ENCODE measurements around the gene SULT1C4. TPM values are rescaled to one million over a fixed set of nuclear protein-coding genes. Genes with fewer than 3 reads are reported as not detected.

Gene SULT1C4
- polyA plus RNA-seq, 3 donors, result 0.05 TPM; not detected in 2

DNA sequence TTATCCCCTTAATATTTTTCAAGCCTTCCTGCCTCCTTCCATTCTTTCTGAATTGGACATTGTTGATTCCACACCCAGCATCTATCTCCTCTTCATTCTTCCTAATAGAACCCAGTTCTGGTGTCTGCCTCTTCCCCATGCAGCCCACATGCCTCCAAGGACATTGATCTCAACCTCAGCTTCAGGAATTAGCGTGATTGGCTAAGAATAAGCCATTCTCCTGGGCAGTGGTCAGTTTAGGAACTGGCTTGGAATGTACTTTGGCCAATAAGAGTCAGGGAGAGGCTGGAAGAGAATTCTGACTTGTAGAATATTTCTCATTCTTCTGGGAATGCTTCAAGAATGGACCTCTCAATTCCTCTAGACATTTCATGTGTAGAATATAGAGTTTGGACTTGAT, 45.3 kb downstream of the SULT1C4 start:
- Histone ChIP-seq H3K4me3 (replicated peaks in 1 of 3; ENCODE audit: low read depth in 2 of 3, low read length in 3 of 3) (no peak overlapping the region), H3K9ac (ENCODE audit: insufficient read depth, low read length, poor library complexity, severe bottlenecking) (no peak overlapping the region), H3K36me3 (replicated peaks in 1 of 2; ENCODE audit: control insufficient read depth in 1 of 2, insufficient read depth in 2 of 2, low read length in 2 of 2) (no peaks in the 10 kb centered on the region), H3K27me3 (ENCODE audit: control insufficient read depth in 2 of 2, insufficient read depth in 2 of 2, low read length in 2 of 2) (no peaks in the 10 kb centered on the region), H4K20me1 (ENCODE audit: insufficient read depth, low read length) (no peaks in the 10 kb centered on the region), H3K79me2 (ENCODE audit: insufficient read depth, low read length) (no peaks in the 10 kb centered on the region), H3K4me2 (replicated peaks; ENCODE audit: extremely low read depth, low read length, poor library complexity, severe bottlenecking) (no peak overlapping the region), H2AFZ (ENCODE audit: insufficient read depth, low read depth, low read length, poor library complexity, severe bottlenecking) (no peak overlapping the region), H3K4me1 (ENCODE audit: control insufficient read depth in 1 of 2, insufficient read depth in 2 of 2, low read length in 2 of 2) (no peaks in the 10 kb centered on the region), H3K27ac (ENCODE audit: low read depth in 1 of 2, low read length in 2 of 2) (no peak overlapping the region), H3K9me3 (replicated peaks in 1 of 2; ENCODE audit: control insufficient read depth in 1 of 2, insufficient read depth in 1 of 2, low read length in 2 of 2) (no peaks in the 10 kb centered on the region)
- TF ChIP-seq, protein P1, sequence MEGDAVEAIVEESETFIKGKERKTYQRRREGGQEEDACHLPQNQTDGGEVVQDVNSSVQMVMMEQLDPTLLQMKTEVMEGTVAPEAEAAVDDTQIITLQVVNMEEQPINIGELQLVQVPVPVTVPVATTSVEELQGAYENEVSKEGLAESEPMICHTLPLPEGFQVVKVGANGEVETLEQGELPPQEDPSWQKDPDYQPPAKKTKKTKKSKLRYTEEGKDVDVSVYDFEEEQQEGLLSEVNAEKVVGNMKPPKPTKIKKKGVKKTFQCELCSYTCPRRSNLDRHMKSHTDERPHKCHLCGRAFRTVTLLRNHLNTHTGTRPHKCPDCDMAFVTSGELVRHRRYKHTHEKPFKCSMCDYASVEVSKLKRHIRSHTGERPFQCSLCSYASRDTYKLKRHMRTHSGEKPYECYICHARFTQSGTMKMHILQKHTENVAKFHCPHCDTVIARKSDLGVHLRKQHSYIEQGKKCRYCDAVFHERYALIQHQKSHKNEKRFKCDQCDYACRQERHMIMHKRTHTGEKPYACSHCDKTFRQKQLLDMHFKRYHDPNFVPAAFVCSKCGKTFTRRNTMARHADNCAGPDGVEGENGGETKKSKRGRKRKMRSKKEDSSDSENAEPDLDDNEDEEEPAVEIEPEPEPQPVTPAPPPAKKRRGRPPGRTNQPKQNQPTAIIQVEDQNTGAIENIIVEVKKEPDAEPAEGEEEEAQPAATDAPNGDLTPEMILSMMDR (IDR thresholded peaks at IDR 0.05), result no peak
- Mint-ChIP-seq H3K27ac (no peak overlapping the region), H3K9me3 (peaks cover 0 to 4% (median 0%) of the 10 kb centered on the region in 7 donors), H3K36me3 (no peaks in the 10 kb centered on the region), H3K27me3 (ENCODE audit: low read depth in 3 of 3) (peaks cover 0 to 3% (median 3%) of the 10 kb centered on the region in 3 donors), H3K4me3 (no peak overlapping the region), H3K4me1 (no peaks in the 10 kb centered on the region)
- no peak for DNase-seq
- intact Hi-C loops (cut with micrococcal nuclease), result no loop called here
- no CpG with 5 or more reads among the region's 1 CpG for WGBS (ENCODE audit: insufficient coverage)

DNA sequence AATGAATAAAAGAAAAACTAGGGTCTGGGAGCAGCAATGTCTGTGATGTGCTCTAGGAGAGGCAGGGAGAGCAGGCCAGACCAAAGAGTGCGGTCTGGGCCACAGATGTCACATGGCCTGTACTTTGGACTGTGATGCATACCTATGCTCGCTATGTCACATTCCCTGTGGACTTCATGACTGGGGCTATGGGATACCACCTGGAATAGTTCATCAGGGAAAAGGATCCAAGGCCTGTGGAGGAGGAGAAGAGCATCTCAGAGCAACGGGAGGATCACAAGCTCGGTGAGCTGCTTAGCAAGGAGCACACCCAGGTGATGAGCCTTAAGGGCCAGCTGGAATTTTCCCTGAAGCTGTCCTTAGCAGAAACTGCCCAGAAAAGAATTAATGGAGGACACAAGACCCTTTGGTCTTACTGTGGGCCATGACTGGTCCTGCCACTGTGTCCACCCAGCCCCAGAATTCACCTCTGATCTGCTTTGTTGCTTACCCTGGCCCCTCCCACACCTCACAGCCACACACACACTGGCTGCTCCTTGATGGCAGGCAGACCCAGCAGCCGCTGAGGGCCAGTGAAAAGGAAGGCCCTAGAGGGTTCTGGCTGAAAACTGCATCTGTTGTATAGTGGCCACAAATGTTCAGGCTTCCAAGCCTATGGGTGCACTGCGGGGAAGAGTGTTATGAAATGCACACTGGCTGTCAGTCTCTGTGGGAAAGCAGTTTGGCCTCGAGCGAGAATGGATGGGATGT, 45.9 kb downstream of the SULT1C4 start:
- no peak for DNase-seq
- Histone ChIP-seq H2AFZ (ENCODE audit: insufficient read depth, low read depth, low read length, poor library complexity, severe bottlenecking) (no peak overlapping the region), H3K4me1 (ENCODE audit: control insufficient read depth in 1 of 2, insufficient read depth in 2 of 2, low read length in 2 of 2) (no peaks in the 10 kb centered on the region), H4K20me1 (ENCODE audit: insufficient read depth, low read length) (no peaks in the 10 kb centered on the region), H3K36me3 (replicated peaks in 1 of 2; ENCODE audit: control insufficient read depth in 1 of 2, insufficient read depth in 2 of 2, low read length in 2 of 2) (no peaks in the 10 kb centered on the region), H3K79me2 (ENCODE audit: insufficient read depth, low read length) (no peaks in the 10 kb centered on the region), H3K9me3 (replicated peaks in 1 of 2; ENCODE audit: control insufficient read depth in 1 of 2, insufficient read depth in 1 of 2, low read length in 2 of 2) (no peaks in the 10 kb centered on the region), H3K27ac (ENCODE audit: low read depth in 1 of 2, low read length in 2 of 2) (no peak overlapping the region), H3K4me3 (replicated peaks in 1 of 3; ENCODE audit: low read depth in 2 of 3, low read length in 3 of 3) (no peak overlapping the region), H3K4me2 (replicated peaks; ENCODE audit: extremely low read depth, low read length, poor library complexity, severe bottlenecking) (no peak overlapping the region), H3K27me3 (ENCODE audit: control insufficient read depth in 2 of 2, insufficient read depth in 2 of 2, low read length in 2 of 2) (no peaks in the 10 kb centered on the region), H3K9ac (ENCODE audit: insufficient read depth, low read length, poor library complexity, severe bottlenecking) (no peak overlapping the region)
- H3K9me3 Mint-ChIP-seq, result peaks cover 0 to 4% (median 0%) of the 10 kb centered on the region in 7 donors
- 87% methylated on average over 8 of the region's 8 CpGs for WGBS (ENCODE audit: insufficient coverage)
- H3K4me3 Mint-ChIP-seq, result no peak overlapping the region
- TF ChIP-seq, protein P1 (IDR thresholded peaks at IDR 0.05), result no peak
- H3K27me3 Mint-ChIP-seq (ENCODE audit: low read depth in 3 of 3), result peaks cover 0 to 3% (median 3%) of the 10 kb centered on the region in 3 donors
- no peaks in the 10 kb centered on the region for H3K36me3 Mint-ChIP-seq
- peak overlapping the region in 1 of 7 donors; percentile 6 for H3K27ac Mint-ChIP-seq
- no peaks in the 10 kb centered on the region for H3K4me1 Mint-ChIP-seq
- intact Hi-C loops (cut with micrococcal nuclease), result no loop called here
